ENCODE measurements around the gene PRKCE.

GRCh38 chr2:45993476-45993991 lies 342.1 kb downstream of the PRKCE start:
- TF ChIP-seq EZH2 (IDR thresholded peaks at IDR 0.05; ENCODE audit: borderline replicate concordance, low read length) (no peak), CTCF (conservative IDR thresholded peaks at IDR 0.05 in 1 of 2, IDR thresholded peaks at IDR 0.05 in 1 of 2; ENCODE audit: extremely low read depth in 1 of 2, insufficient read depth in 1 of 2, low read depth in 1 of 2, low read length in 2 of 2) (peak; percentile 78 to 79)

Data from mammary epithelial cell (primary cell).